Activated naive CD4-positive, alpha-beta T cell (primary cell): ENCODE data around the gene GTF2A1L.
"Not testable (repeated sequence)": the region's sequence is repeated elsewhere in the genome, so short reads cannot be mapped to it uniquely, and the experiment has no call there.

Source experiments
- DNase-seq, 4 experiments: peaks; one replicate each; lab custom pipeline; 2025; lab: John Stamatoyannopoulos, UW

GTF2A1L gene

GRCh38 chr2:48699348-48699930 lies 81.8 kb downstream of the GTF2A1L start:
- no peak for DNase-seq

DNA sequence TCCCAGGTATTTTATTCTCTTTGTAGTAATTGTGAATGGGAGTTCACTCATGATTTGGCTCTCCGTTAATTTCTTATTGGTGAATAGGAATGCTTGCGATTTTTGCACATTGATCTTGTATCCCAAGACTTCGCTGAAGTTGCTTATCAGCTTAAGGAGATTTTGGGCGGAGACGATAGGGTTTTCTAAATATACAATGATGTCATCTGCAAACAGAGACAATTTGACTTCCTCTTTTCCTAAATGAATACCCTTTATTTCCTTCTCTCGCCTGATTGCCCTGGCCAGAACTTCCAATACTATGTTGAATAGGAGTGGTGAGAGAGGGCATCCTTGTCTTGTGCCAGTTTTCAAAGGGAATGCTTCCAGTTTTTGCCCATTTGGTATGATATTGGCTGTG lies 86.0 kb downstream of the GTF2A1L start:
- DNase-seq: not testable (repeated sequence)

- DNase-seq: no peak
Measured at GRCh38 chr2:48707466-48707865, 89.8 kb downstream of the GTF2A1L start.

DNA sequence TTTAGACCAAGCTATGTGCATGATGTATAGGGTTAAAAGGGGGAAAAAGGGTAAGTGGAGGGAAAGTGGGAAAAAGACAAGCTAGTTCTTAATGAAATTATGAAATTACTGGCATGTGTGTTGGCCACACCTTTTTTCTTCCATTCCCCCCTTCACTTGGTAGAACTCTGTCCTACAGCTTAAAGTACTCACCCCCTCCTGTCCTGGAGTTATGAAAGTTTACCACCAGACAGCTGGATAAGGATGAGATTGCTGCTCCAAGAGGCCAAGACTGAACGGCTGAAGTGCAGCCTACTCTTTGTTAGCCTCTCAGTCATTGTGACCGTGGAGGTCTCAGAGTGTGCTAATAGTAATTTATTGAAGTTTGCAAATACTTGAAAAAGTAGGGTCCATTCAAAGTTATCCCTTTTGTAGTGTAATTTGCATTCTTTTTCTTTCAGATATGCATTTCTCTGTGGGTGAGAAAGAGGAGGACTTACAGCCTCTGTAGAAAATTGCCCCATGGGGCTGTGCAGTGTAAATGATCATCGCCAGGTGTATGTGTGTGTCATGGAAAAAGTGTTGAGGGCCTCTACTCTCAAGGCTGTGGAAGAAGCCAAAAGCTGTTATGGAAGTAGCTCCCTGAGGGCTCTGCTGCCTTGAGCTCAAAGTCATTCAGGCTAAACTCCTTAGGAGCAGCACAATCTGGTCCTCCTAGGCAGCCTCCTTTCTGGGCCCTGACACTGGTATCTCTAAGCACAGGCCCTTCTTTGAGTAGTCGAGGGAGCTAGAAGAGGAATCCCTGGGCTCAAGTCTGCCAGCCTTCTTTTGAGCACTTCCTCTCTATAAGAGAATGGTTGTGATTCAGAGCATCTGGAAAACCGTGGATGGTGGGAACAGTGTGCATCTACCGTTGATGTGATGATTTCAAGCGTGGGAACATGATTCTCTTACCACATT lies 91.7 kb downstream of the GTF2A1L start:
- DNase-seq: no peak

GRCh38 chr2:48711343-48711742 lies 93.7 kb downstream of the GTF2A1L start:
- DNase-seq: no peak

DNA sequence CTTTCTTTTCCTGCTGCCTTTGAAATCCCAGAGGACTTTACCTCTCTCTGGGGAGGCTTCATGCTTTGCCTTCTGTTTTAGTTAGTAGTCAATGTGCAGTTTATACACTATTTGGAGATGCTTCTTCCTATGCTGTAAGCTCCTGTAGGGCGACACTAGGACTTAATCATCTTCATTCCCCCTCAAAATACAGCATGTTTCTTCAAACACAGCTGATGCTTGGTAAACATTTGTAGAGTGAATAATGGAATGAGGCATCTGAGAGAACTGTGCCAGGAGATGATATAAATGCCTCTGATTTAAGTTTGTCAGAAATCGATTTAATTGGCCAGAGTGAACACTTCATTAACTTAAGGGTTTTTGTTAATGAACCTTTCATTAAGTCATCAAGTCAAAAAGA lies 94.5 kb downstream of the GTF2A1L start:
- DNase-seq: no peak

- DNase-seq: no peak
Measured at GRCh38 chr2:48713647-48714046, 96.0 kb downstream of the GTF2A1L start.

DNA sequence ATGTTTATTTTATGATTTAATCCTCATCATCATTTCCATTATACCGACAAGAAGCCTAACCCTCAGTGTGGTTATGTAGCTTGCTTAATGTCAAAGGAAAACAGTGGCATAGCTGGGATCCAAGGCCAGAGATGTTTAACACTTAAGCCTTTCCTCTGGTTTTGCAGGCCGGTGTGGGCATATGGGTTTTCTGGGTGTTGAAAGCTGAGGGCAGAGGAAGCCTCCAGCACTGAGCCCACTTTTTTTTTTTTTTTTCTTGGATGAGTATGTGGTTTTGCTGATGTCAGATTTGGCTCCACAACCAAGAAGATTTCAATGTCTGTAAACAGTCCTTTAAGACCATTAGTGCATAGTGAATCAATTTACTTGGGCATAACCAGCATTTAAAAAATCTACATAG lies 96.6 kb downstream of the GTF2A1L start:
- no peak for DNase-seq

DNA sequence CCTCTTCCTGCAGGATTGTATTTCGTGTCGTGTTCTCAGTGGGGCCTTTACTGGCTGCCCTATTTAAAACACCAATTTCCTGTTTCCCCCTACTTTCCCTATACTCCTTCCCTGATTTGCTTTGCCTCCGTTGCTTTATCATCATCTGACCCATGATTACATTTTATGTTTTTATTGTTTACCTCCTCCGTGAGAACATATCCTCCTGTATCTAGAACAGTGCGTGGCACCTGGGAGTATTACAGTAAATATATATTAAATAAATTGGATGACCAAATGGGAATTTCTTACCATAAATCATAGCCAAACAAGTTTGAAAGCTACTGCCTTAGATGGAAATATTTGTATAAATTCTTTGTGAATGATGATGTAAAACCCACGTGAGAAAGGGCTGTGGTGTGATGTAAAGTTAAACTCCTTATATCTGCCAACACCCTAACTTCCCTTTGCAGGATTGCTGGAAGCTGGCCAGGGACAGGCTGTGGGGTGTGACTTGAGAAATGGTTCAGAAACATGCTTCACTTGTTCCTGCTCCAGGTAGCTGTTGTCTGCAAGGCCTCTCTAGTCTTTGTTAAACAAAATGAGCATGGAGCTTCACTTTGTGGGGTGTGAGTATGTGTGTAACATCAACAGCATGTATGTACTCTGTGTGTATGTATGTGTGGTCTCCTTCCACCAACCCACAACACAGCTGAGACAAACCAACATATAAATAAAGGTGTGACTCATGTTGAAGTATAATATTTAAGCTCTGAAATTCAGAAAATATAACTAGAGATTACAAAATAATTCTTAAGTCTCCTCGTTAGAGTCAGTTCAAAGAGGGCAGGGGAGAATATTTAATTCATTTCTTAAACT lies 97.6 kb downstream of the GTF2A1L start:
- DNase-seq: no peak

- DNase-seq: no peak
Measured at GRCh38 chr2:48715956-48716355, 98.3 kb downstream of the GTF2A1L start.

GRCh38 chr2:48717846-48718245 lies 100.2 kb downstream of the GTF2A1L start:
- DNase-seq: no peak

GRCh38 chr2:48719480-48720177 lies 102.0 kb downstream of the GTF2A1L start:
- DNase-seq: no peak

DNA sequence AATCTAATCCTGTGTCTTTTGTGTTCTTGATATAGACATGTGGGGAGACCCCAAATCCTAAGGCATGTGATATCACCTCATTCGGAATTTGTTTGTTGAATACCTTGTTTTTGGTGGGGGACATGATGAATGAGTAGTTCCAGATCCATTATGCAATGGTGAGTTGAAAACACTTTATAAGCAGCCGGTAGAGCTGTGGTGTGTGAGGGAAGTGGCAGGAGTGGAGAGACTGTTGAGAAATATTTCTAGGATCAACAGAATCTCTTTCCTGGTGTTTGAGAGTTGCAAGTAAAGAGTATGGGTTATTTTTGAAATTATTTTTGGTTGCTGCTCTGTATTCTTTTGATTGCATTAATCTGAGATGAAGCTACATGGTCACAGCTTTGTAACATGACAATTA lies 103.5 kb downstream of the GTF2A1L start:
- no peak for DNase-seq

- DNase-seq: no peak
Measured at GRCh38 chr2:48722391-48722790, 104.7 kb downstream of the GTF2A1L start.

GRCh38 chr2:48723129-48723528 lies 105.5 kb downstream of the GTF2A1L start:
- no peak for DNase-seq

DNA sequence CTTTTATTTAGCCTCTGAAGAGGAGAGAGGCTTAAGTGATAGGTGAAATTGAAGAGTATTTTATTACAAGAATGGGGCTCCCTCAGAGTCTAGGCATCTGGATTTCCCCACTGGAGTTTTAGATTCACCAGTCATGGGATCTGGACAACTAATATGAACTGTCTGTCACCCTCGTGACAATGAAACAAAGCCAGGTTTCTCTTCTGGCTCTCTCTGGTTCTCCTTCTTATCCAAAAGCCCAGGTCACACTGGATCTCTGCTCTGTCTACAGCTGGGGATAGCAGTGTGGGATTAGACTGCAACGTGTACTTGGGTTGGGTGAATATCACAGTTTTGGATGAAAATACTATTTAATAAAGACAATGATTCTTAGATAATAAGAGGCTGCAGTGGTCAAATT lies 106.6 kb downstream of the GTF2A1L start:
- no peak for DNase-seq

- no peak for DNase-seq
Measured at GRCh38 chr2:48725696-48726494, 108.2 kb downstream of the GTF2A1L start.

DNA sequence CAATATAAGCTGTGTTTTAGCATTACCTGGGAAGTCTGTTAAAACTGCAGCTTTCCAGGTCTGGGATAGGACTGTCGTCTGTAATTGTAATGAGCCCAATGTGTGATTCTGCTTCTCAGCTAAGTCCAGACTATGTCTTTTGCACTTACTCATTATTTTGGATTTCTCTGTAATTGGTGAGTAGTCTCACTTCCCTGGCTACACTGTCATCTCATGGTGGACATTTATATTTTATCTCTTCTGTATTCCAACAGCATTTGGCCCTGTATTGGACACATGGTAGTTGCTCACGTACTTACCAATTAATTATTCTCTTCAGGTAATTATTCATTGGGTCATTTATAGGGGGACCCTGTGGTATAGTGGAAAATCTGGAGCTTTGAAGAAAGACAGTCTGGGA lies 109.9 kb downstream of the GTF2A1L start:
- no peak for DNase-seq

- no peak for DNase-seq
Measured at GRCh38 chr2:48728295-48728694, 110.6 kb downstream of the GTF2A1L start.

GRCh38 chr2:48728840-48729239 lies 111.2 kb downstream of the GTF2A1L start:
- no peak for DNase-seq
